Calu3 (cell line): ENCODE data around the gene KIFAP3. TPM values are rescaled to one million over a fixed set of nuclear protein-coding genes. Genes with fewer than 3 reads are reported as not detected.

ENCODE experiments used
- BruUV-seq: library from RNA; stranded (reverse); fragments of 400-500 nt; replicated peaks from 2 replicates; lab custom pipeline; 2021; lab: Mats Ljungman, UMichigan
- CTCF ChIA-PET: fragments of 300-600 bp; sonication (Branson Sonifier 250); formaldehyde crosslinking; loops from one replicate; lab custom pipeline; 2022; ENCODE audit warnings: antibody characterized with exemption; lab: Charles Lee
- DNase-seq: peaks from one replicate; pipeline ENCODE4 v3.0.0; 2022
- H3K27ac Mint-ChIP-seq: one replicate; pipeline ENCODE4 v1.8.0; 2022; ENCODE audit warnings: mixed read lengths; ENCODE audit not compliant: unreplicated experiment
- H3K27me3 Mint-ChIP-seq: one replicate; pipeline ENCODE4 v1.8.0; 2022; ENCODE audit warnings: mixed read lengths; ENCODE audit not compliant: unreplicated experiment
- H3K36me3 Mint-ChIP-seq: one replicate; pipeline ENCODE4 v1.8.0; 2022; ENCODE audit warnings: mild to moderate bottlenecking, moderate library complexity, mixed read lengths; ENCODE audit not compliant: insufficient read depth, unreplicated experiment
- H3K4me1 Mint-ChIP-seq: one replicate; pipeline ENCODE4 v1.8.0; 2022; ENCODE audit warnings: mild to moderate bottlenecking, low read depth, mixed read lengths; ENCODE audit not compliant: unreplicated experiment
- H3K4me3 Mint-ChIP-seq: one replicate; pipeline ENCODE4 v1.8.0; 2022; ENCODE audit warnings: mild to moderate bottlenecking, low read depth, moderate library complexity, mixed read lengths; ENCODE audit not compliant: unreplicated experiment
- H3K9me3 Mint-ChIP-seq: one replicate; pipeline ENCODE4 v1.8.0; 2022; ENCODE audit warnings: low read depth, mixed read lengths; ENCODE audit not compliant: unreplicated experiment
- CTCF ChIP-seq: fragments of 200-600 bp; IDR thresholded peaks from one replicate; pipeline ENCODE4 v1.8.0; 2022; ENCODE audit warnings: antibody characterized with exemption; ENCODE audit not compliant: unreplicated experiment
- intact Hi-C: fragments of 100-400 bp; cut with micrococcal nuclease; formaldehyde crosslinking; loops from one replicate; pipeline ENCODE4 v1.10.0; 2022; ENCODE audit not compliant: unreplicated experiment
- total RNA-seq: library from RNA; stranded (reverse); gene quantifications from 2 replicates; pipeline ENCODE4 v1.2.3, GENCODE V29; 2022

The KIFAP3 gene
- total RNA-seq, 1 experiment from 2014 or later = 16.2 TPM

- no peak overlapping the region for H3K4me3 Mint-ChIP-seq
- no peak for TF ChIP-seq CTCF
- H3K9me3 Mint-ChIP-seq = no peaks in the 10 kb centered on the region
- H3K27me3 Mint-ChIP-seq = no peaks in the 10 kb centered on the region
- BruUV-seq = no TSS peak
- no peak for DNase-seq
- peaks cover 19% of the 10 kb centered on the region for H3K4me1 Mint-ChIP-seq
- no peak overlapping the region for H3K27ac Mint-ChIP-seq
- no peaks in the 10 kb centered on the region for H3K36me3 Mint-ChIP-seq
- CTCF ChIA-PET = no interaction called here
- intact Hi-C loops = no loop called here
These were observed 41.8 kb downstream of the KIFAP3 start for GRCh38 chr1:170032531-170033280.

- no peaks in the 10 kb centered on the region for H3K36me3 Mint-ChIP-seq
- H3K27me3 Mint-ChIP-seq = no peaks in the 10 kb centered on the region
- no peak overlapping the region for H3K4me3 Mint-ChIP-seq
- H3K27ac Mint-ChIP-seq = peak overlapping the region; percentile 16
- TF ChIP-seq CTCF = no peak
- CTCF ChIA-PET = no interaction called here
- peaks cover 19% of the 10 kb centered on the region for H3K4me1 Mint-ChIP-seq
- DNase-seq = no peak
- BruUV-seq = no TSS peak
- intact Hi-C loops = no loop called here
- H3K9me3 Mint-ChIP-seq = peaks cover 8% of the 10 kb centered on the region
These were observed 44.3 kb downstream of the KIFAP3 start for GRCh38 chr1:170030212-170030611.

GRCh38 chr1:170027760-170028159 is 46.7 kb downstream of the KIFAP3 start:
- Mint-ChIP-seq H3K36me3 (no peaks in the 10 kb centered on the region), H3K27me3 (no peaks in the 10 kb centered on the region), H3K4me3 (no peak overlapping the region), H3K4me1 (peaks cover 19% of the 10 kb centered on the region), H3K27ac (no peak overlapping the region), H3K9me3 (peaks cover 8% of the 10 kb centered on the region)
- no TSS peak for BruUV-seq
- CTCF ChIA-PET = no interaction called here
- no peak for DNase-seq
- no peak for TF ChIP-seq CTCF
- intact Hi-C loops = no loop called here

- CTCF ChIA-PET = no interaction called here
- Mint-ChIP-seq H3K27me3 (no peaks in the 10 kb centered on the region), H3K4me1 (no peaks in the 10 kb centered on the region), H3K27ac (no peak overlapping the region), H3K4me3 (no peak overlapping the region), H3K36me3 (no peaks in the 10 kb centered on the region), H3K9me3 (peaks cover 5% of the 10 kb centered on the region)
- TF ChIP-seq CTCF = no peak
- intact Hi-C loops = no loop called here
- no TSS peak for BruUV-seq
- DNase-seq = no peak
These were observed 53.6 kb downstream of the KIFAP3 start for GRCh38 chr1:170020859-170021258.
